HG02981 (cell line): ENCODE data around the gene TWF2.

Source experiments
- ATAC-seq: cut with Tn5 transposase; IDR thresholded peaks from one replicate; pipeline ENCODE4 v1.9.1; 2021; ENCODE audit warnings: mild to moderate bottlenecking, moderate library complexity; ENCODE audit not compliant: unreplicated experiment

TWF2 gene

GRCh38 chr3:52204337-52205073 is 34.5 kb downstream of the TWF2 start:
- no peak for ATAC-seq

- no peak for ATAC-seq
Measured at GRCh38 chr3:52203701-52204100, 35.3 kb downstream of the TWF2 start.

- no peak for ATAC-seq
Measured at GRCh38 chr3:52202384-52203077, 36.4 kb downstream of the TWF2 start.

GRCh38 chr3:52200981-52201679 is 37.8 kb downstream of the TWF2 start:
- no peak for ATAC-seq

DNA sequence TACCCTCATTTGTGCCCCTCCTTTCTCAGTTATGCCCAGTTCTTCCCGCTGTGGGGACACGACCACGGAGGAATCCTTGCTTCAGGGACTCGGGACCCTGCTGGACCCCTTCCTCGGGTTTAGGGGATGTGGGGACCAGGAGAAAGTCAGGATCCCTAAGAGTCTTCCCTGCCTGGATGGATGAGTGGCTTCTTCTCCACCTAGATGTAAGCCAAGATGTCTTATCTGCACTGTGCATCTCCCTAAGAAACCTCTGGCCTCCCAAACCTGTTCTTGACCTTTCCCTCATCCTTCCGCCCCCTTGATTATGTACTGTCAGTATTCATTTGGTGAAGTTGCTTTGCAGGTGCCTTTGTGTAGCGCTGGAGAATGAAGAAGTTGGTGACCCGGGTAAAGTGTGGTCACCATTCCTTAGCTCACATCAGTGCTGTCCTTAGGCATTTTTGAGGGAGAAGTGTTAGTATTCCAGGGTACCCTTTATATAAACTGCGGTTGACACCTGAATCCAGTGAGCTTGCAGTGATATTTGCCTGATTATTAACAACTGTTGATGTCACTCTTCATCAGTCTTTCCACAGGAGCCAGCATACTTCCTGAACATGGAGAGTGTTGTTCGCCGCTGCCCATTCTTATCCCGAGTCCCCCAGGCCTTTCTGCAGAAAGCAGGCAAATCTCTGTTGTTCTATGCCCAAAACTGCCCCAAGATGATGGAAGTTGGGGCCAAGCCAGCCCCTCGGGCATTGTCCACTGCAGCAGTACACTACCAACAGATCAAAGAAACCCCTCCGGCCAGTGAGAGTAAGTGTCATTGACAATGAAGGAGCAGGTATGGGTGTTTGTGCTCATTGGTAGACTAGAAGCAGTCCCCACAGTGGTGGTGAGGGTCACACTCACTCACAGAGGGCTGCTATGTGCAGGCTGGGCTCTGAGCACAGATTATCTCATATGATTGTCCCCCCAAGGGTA is 40.0 kb downstream of the TWF2 start:
- ATAC-seq = no peak

DNA sequence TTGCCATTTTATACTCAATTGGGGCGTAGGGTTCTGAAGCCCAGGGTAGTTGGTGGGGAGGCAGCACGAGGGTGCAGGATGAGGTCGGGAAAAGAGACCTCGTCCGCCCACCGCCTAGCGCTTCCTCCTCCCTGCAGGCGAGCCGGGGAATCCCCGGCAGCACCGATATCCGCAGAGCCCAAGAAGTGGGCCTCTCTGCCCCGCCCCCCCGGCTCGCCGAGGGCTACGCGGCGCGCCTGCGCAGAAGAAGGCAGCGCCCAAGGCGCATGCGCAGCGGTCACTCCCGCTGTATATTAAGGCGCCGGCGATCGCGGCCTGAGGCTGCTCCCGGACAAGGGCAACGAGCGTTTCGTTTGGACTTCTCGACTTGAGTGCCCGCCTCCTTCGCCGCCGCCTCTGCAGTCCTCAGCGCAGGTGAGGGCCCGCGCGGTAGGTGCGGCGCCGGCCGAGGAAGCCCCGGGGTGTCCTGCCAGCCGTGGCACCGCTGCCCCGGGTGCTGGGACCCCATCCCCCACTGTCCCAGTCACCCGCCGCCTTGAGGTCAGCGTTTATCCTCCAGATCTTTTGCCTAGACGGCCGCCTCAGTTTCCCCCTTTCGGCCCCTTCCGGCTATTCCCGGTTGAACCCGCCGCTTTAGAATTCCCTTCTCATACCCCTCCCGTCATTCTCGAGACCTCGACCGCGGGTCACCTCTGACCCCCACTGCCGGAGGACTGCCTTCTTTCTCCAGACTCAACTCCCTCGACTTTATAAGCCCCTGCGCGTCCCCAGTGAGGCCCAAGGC is 40.9 kb downstream of the TWF2 start, which contains the start of gene ALAS1:
TSS of gene ALAS1 (plus strand) at position 319 of the 784 bp plus-strand sequence. CDS start 1,082 bp downstream, outside the sequence.
- peak; percentile 77 for ATAC-seq

DNA sequence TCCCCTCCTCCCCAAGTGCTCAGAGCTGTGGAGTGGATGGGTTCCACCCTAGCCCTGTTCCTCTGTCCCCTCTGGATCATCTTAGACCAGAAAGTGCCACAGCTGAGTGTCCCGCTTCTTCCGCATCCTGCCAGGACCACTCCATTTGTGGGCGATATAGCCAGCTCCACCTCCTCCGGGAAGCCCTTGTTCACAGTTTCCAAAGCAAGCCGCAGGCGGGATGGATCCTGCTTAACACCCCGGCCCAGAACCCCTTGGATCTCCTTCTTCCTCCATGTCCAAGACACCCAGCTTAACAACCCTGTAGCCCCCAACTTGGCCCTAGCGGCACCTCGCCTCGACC is 41.5 kb downstream of the TWF2 start:
- peak; percentile 3 for ATAC-seq

GRCh38 chr3:52196977-52197376 is 42.0 kb downstream of the TWF2 start:
- no peak for ATAC-seq

DNA sequence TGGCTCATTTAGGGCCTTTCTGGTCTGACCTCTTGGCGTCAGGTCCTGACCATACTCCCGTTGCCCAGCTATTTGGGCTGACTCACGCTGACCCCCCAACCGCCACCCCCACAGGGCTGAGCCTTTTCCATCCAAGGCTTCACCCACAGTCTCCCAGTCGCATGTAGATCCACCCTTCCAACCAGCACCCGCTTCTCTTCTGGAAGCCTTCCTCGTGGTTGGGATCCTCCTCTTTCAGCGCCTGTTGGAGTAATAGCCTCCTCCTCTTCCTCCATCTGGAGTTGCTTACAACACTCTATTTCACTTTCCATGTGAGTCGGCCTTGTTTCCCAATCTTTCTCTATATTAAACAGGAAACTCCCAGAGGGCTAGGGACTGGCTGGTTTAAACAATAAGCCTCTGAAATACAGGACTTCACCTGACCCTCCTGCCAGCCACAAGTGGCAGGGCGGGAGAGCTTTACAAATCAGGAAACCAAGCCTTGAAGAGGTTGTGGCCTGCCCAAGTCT is 43.1 kb downstream of the TWF2 start:
- no peak for ATAC-seq

- no peak for ATAC-seq
Measured at GRCh38 chr3:52195291-52195597, 43.7 kb downstream of the TWF2 start.

- no peak for ATAC-seq
Measured at GRCh38 chr3:52194485-52195290, 44.3 kb downstream of the TWF2 start.

DNA sequence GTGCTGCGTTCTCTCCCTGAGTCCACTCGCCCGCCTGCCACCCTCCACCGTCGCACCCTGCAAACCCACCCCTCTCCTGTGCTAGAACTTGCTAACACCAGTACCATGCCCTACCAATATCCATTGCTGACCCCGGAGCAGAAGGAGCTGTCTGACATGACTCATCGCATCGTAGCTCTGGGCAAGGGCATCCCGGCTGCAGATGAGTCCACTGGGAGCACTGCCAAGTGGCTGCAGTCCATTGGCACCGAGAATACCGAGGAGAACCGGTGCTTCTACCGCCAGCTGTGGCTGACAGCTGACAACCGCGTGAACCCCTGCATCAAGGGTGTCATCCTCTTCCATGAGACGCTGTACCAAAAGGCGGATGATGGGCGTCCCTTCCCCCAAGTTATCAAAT is 45.9 kb downstream of the TWF2 start:
- ATAC-seq = no peak

- ATAC-seq = no peak
Measured at GRCh38 chr3:52191663-52192062, 47.3 kb downstream of the TWF2 start.

GRCh38 chr3:52190294-52191074 is 48.5 kb downstream of the TWF2 start:
- ATAC-seq = no peak

- ATAC-seq = no peak
Measured at GRCh38 chr3:52188556-52188955, 50.4 kb downstream of the TWF2 start.

GRCh38 chr3:52186729-52187128 is 52.2 kb downstream of the TWF2 start:
- no peak for ATAC-seq

- no peak for ATAC-seq
Measured at GRCh38 chr3:52185837-52186236, 53.1 kb downstream of the TWF2 start.

- no peak for ATAC-seq
Measured at GRCh38 chr3:52185311-52185710, 53.6 kb downstream of the TWF2 start.
